Measurements from ENCODE around the gene CIC.

- TF ChIP-seq CTCF (IDR thresholded peaks at IDR 0.05), result no peak
- TF ChIP-seq POLR2A (IDR thresholded peaks at IDR 0.05), result no peak
Measured at GRCh38 chr19:42322305-42322704, 53.3 kb downstream of the CIC start.

Measured in body of pancreas (tissue), 4 donors.